Measurements from ENCODE around the gene EID3.

EID3 gene

DNA sequence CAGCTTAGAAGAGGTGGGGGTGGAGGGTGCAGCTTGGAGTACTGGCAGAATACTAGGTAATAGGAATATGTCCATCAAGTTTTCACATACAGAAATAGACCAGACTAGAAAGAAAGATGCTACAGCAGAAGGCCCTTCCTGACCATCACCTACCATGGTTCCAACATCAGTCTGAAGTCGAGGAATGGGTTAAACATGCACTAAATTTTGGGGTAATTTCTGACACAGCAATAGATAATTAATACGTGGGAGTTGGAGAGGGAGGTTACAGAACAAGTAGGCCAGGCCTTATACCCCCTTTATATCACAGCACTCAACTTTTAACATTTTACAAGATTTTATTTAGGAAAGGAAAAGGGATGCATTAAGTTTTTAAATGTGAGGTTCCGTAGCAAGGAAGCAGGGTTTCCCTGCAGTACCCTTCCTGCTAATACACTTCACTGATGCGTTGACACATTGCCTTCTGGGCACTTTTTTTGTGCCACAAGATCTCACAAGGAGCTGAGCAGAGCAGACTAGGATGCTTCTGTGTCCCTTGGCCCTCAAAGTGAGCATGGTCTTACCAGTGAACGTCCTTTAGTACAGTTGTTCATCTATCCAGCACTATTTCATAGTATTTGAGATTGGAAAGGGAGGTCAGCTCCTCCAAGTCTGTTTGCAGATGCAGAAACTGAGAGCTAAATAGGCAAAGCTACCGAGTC, 50.8 kb downstream of the EID3 start:
- no peaks in the 10 kb centered on the region for H3K79me2 ChIP-seq (ENCODE audit: insufficient read depth, low read length)
- H3K4me3 ChIP-seq (ENCODE audit: insufficient read depth, low read length, poor library complexity, severe bottlenecking) = no peak overlapping the region
- no peaks in the 10 kb centered on the region for H3F3A ChIP-seq (ENCODE audit: insufficient read depth)
- no peak overlapping the region for H2AFZ ChIP-seq (ENCODE audit: low read depth, low read length, severe bottlenecking)
- H3K9me3 ChIP-seq (ENCODE audit: insufficient read depth, low read length) = no peaks in the 10 kb centered on the region
- H3K27me3 ChIP-seq (ENCODE audit: low read length) = no peaks in the 10 kb centered on the region
- no peaks in the 10 kb centered on the region for H3K9me2 ChIP-seq (replicated peaks; ENCODE audit: insufficient read depth, low read length)
- H3K27ac ChIP-seq (ENCODE audit: low read depth, low read length) = no peak overlapping the region
- no peak for TF ChIP-seq EZH2phosphoT487 (conservative IDR thresholded peaks at IDR 0.05; ENCODE audit: low read length)
- TF ChIP-seq, protein P1, sequence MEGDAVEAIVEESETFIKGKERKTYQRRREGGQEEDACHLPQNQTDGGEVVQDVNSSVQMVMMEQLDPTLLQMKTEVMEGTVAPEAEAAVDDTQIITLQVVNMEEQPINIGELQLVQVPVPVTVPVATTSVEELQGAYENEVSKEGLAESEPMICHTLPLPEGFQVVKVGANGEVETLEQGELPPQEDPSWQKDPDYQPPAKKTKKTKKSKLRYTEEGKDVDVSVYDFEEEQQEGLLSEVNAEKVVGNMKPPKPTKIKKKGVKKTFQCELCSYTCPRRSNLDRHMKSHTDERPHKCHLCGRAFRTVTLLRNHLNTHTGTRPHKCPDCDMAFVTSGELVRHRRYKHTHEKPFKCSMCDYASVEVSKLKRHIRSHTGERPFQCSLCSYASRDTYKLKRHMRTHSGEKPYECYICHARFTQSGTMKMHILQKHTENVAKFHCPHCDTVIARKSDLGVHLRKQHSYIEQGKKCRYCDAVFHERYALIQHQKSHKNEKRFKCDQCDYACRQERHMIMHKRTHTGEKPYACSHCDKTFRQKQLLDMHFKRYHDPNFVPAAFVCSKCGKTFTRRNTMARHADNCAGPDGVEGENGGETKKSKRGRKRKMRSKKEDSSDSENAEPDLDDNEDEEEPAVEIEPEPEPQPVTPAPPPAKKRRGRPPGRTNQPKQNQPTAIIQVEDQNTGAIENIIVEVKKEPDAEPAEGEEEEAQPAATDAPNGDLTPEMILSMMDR (IDR thresholded peaks at IDR 0.05; ENCODE audit: insufficient read depth, low read length, poor library complexity, severe bottlenecking) = no peak
- H3K9ac ChIP-seq (ENCODE audit: low read length) = no peak overlapping the region
- no peaks in the 10 kb centered on the region for H4K20me1 ChIP-seq (ENCODE audit: low read depth, low read length)
- peaks cover 16% of the 10 kb centered on the region; the same call in 1 of the 2 replicates for H3K36me3 ChIP-seq (ENCODE audit: low read length)
- H3K4me2 ChIP-seq (ENCODE audit: low read depth, low read length, poor library complexity, severe bottlenecking) = no peak overlapping the region
